K562 (cell line): ENCODE data around the gene SPTLC3. TPM values are rescaled to one million over a fixed set of nuclear protein-coding genes. Genes with fewer than 3 reads are reported as not detected.

Experiments
- ATAC-seq: fragments of 200-7000 bp; cut with Tn5 transposase; 3 replicates; pipeline ENCODE4 v1.9.1; 2020; ENCODE audit warnings: moderate library complexity
- BruUV-seq: library from RNA; stranded (reverse); fragments of 400-500 nt; replicated peaks from 2 replicates; lab custom pipeline; 2021; lab: Mats Ljungman, UMichigan
- CTCF ChIA-PET: fragments of 300-600 bp; formaldehyde crosslinking; extraction: SDS; loops from one replicate; lab custom pipeline; 2021; ENCODE audit warnings: low intra/inter-chr PET ratio; lab: Yijun Ruan, JAX
- POLR2A ChIA-PET: fragments of 300-600, 350-650 bp; sonication (Branson Sonifier 250); formaldehyde crosslinking; extraction: SDS; loops from one replicate; lab custom pipeline; 2021; ENCODE audit warnings: antibody characterized with exemption, inconsistent platforms; lab: Yijun Ruan, JAX
- DNase-seq, 4 experiments: peaks; one replicate each; pipeline versions ENCODE4 v3.0.0 to v3.0.0-alpha.2; 2011 to 2018; ENCODE audit warnings: low spot score in 3 of 4, mixed read lengths in 3 of 4; ENCODE audit errors: extremely low read depth in 1 of 4
- FAIRE-seq: peaks from 2 replicates; lab custom pipeline; 2011; peaks lifted over from hg19 to GRCh38; lab: Jason Lieb, UNC
- H2AFZ ChIP-seq: 2 replicates; pipeline ENCODE4 v1.6.0; 2011; ENCODE audit warnings: low read depth, low read length, control low read depth, inconsistent platforms
- H3K27ac ChIP-seq: fragments of 200-600 bp; 3 replicates; pipeline ENCODE4 v1.8.0; 2011; ENCODE audit warnings: low read depth, mild to moderate bottlenecking, control low read depth, inconsistent platforms, low read length, moderate library complexity, mixed read lengths; ENCODE audit errors: extremely low read depth
- H3K27me3 ChIP-seq, 2 experiments: fragments of 300-600 bp in 1 of 2; 2 replicates in 1 of 2; 3 replicates in 1 of 2; pipeline versions ENCODE4 v1.6.0 to v1.8.0; 2011; ENCODE audit warnings: inconsistent platforms in 2 of 2, low read length in 2 of 2, mild to moderate bottlenecking in 1 of 2, mixed read lengths in 1 of 2, moderate library complexity in 1 of 2; ENCODE audit not compliant: control insufficient read depth in 2 of 2, insufficient read depth in 2 of 2
- H3K36me3 ChIP-seq: fragments of 300-600 bp; 3 replicates; pipeline ENCODE4 v1.8.0; 2011; ENCODE audit warnings: mild to moderate bottlenecking, low read length, inconsistent platforms; ENCODE audit not compliant: control insufficient read depth, insufficient read depth
- H3K4me1 ChIP-seq, 2 experiments: fragments of 200-600 bp in 1 of 2; replicated peaks in 1 of 2; 2 replicates in 1 of 2; 3 replicates in 1 of 2; pipeline versions ENCODE4 v1.5.1 to v1.8.0; 2011; ENCODE audit warnings: inconsistent platforms in 2 of 2, low read length in 2 of 2, mild to moderate bottlenecking in 1 of 2, mixed read lengths in 1 of 2, moderate library complexity in 1 of 2; ENCODE audit not compliant: control insufficient read depth in 2 of 2, insufficient read depth in 2 of 2
- H3K4me2 ChIP-seq: 2 replicates; pipeline ENCODE4 v1.6.1; 2011; ENCODE audit warnings: low read length, control low read depth, inconsistent platforms, mixed read lengths; ENCODE audit not compliant: insufficient read depth
- H3K4me3 ChIP-seq: fragments of 200-600 bp; sonication (generic), shearing (Covaris generic); 2 replicates; pipeline ENCODE4 v1.5.1; 2016; ENCODE audit warnings: control low read depth, inconsistent platforms
- H3K79me2 ChIP-seq: fragments of 200-600 bp; 3 replicates; pipeline ENCODE4 v1.8.0; 2011; ENCODE audit warnings: low read length, inconsistent platforms; ENCODE audit not compliant: control insufficient read depth, insufficient read depth
- H3K9ac ChIP-seq, 2 experiments: 2 replicates each; pipeline versions ENCODE4 v1.6.0 to v1.6.1; 2011; ENCODE audit warnings: low read depth in 2 of 2, low read length in 2 of 2, control low read depth in 1 of 2, inconsistent platforms in 1 of 2, mild to moderate bottlenecking in 1 of 2, mixed read lengths in 1 of 2; ENCODE audit not compliant: insufficient read depth in 1 of 2
- H3K9me1 ChIP-seq: one replicate; pipeline ENCODE4 v1.6.0; 2011; ENCODE audit warnings: inconsistent platforms, mild to moderate bottlenecking, low read length, moderate library complexity; ENCODE audit not compliant: control insufficient read depth, insufficient read depth
- H3K9me3 ChIP-seq: replicated peaks from 2 replicates; pipeline ENCODE4 v1.5.1; 2011; ENCODE audit warnings: low read depth, low read length, inconsistent platforms; ENCODE audit not compliant: control insufficient read depth, insufficient read depth
- H4K20me1 ChIP-seq: replicated peaks from 2 replicates; pipeline ENCODE4 v1.6.1; 2011; ENCODE audit warnings: low read length, inconsistent platforms, mixed read lengths; ENCODE audit not compliant: control insufficient read depth, insufficient read depth
- BCL6 ChIP-seq: fragments of 250-450 bp; sonication (Bioruptor Pico); IDR thresholded peaks from 2 replicates; pipeline ENCODE4 v1.4.0; 2020
- DMBX1 ChIP-seq: fragments of 250-450 bp; sonication (Bioruptor Pico); IDR thresholded peaks from 2 replicates; pipeline ENCODE4 v1.8.0; 2022; ENCODE audit warnings: inconsistent platforms, mild to moderate bottlenecking, moderate library complexity, borderline replicate concordance
- E2F4 ChIP-seq: sonication (generic); formaldehyde crosslinking; IDR thresholded peaks from 2 replicates; pipeline ENCODE4 v1.8.0; 2022; ENCODE audit warnings: mild to moderate bottlenecking, low read depth, missing genetic modification reagents
- HNRNPH1 ChIP-seq: fragments of 200-400 bp; formaldehyde crosslinking; optimal IDR thresholded peaks from 2 replicates; pipeline ENCODE3; 2017; ENCODE audit warnings: low read depth, mild to moderate bottlenecking, low read length, moderate library complexity
- ZNF384 ChIP-seq: IDR thresholded peaks from 2 replicates; pipeline ENCODE4 v1.6.1; 2012; ENCODE audit warnings: low read depth, low read length, improper control_type of control experiment
- ZNF77 ChIP-seq: fragments of 250-450 bp; sonication (Bioruptor Pico); IDR thresholded peaks from 2 replicates; pipeline ENCODE4 v1.5.0; 2020
- WGBS: fragments of 100-300 bp; shearing (Covaris generic); methylation state at CpG from one replicate; pipeline ENCODE4 v1.1.6; 2016; ENCODE audit warnings: low coverage, mixed read lengths; ENCODE audit not compliant: insufficient coverage; ENCODE audit errors: missing lambda C conversion rate; 5-methylcytosine and 5-hydroxymethylcytosine counted together
- in situ Hi-C: fragments of 300-500 bp; cut with MboI; formaldehyde crosslinking; loops from 4 replicates; pipeline ENCODE4 v1.15.0; 2018; ENCODE audit warnings: inconsistent platforms, mixed read lengths
- intact Hi-C: fragments of 100-400 bp; cut with micrococcal nuclease; formaldehyde crosslinking; loops from 2 replicates; pipeline ENCODE4 v1.14.2; 2022
- polyA plus RNA-seq, 8 experiments: library from polyadenylated mRNA; depleted of rRNA in 4 of 8; stranded (reverse) in 5 of 8; unstranded in 3 of 8; fragments of >200 nt; fragmentation: Nextera tagmentation in 2 of 8; fragmentation: Illumina TruSeq in 1 of 8; extraction: Ambion mirVana in 2 of 8; extraction: Trizol in 1 of 8; gene quantifications; 2 replicates each; pipeline versions ENCODE4 v1.2.1 to v1.2.3, GENCODE V29; 2011 to 2014; ENCODE audit warnings: inconsistent platforms in 1 of 8, missing spikeins in 1 of 8
- total RNA-seq, 7 experiments: library from RNA; depleted of rRNA in 6 of 7; stranded (reverse); fragments of >200 nt in 6 of 7; fragmentation: Illumina TruSeq in 2 of 7; extraction: Trizol in 2 of 7; gene quantifications; 2 replicates each; pipeline versions ENCODE4 v1.2.1 to v1.2.3, GENCODE V29; 2011 to 2021; ENCODE audit warnings: low replicate concordance in 1 of 7
- TF ChIP-seq, protein P1 (sequence below): fragments of 450-650 bp; IDR thresholded peaks from 2 replicates; pipeline ENCODE4 v1.6.1; 2016; ENCODE audit warnings: missing biosample characterization, missing genetic modification characterization

The SPTLC3 gene
- total and polyA plus RNA-seq, 9 of the 15 experiments (the other 6 are each of a cell fraction or from before 2014, with no cell fraction given) = not detected

DNA sequence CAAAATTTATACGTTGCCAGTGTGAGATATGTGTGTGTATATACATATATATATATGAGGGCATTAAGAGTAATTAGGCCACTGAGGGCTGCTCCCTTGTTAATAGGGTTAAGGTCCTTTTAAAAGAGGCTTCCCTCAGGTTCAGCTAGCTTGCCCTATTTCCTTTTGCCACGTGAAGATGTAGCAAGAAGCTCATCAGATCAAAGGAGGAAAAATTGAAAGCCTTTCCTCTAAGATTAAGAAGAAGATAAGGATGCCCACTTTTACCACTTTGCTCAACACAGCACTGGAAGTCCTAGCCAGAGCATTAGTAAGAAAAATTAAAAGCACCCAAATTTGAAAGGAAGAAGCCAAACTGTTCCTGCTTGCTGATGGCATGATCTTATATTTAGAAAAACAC lies 179.1 kb downstream of the SPTLC3 start (continued):
- TF ChIP-seq DMBX1 (CRISPR knock-in tag) = no peak
- TF ChIP-seq, protein P1, sequence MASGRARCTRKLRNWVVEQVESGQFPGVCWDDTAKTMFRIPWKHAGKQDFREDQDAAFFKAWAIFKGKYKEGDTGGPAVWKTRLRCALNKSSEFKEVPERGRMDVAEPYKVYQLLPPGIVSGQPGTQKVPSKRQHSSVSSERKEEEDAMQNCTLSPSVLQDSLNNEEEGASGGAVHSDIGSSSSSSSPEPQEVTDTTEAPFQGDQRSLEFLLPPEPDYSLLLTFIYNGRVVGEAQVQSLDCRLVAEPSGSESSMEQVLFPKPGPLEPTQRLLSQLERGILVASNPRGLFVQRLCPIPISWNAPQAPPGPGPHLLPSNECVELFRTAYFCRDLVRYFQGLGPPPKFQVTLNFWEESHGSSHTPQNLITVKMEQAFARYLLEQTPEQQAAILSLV (tag) = no peak
- no peak for TF ChIP-seq BCL6
- no peak for TF ChIP-seq HNRNPH1
- no peak for TF ChIP-seq ZNF77 (CRISPR knock-in tag)

- no peak for ATAC-seq
- POLR2A ChIA-PET = no interaction called here
These were observed 190.5 kb downstream of the SPTLC3 start for GRCh38 chr20:13199279-13199678.

More at GRCh38 chr20:13199279-13199678, 190.5 kb downstream of the SPTLC3 start:
- intact Hi-C loops = no loop called here
- Histone ChIP-seq H3K36me3 (no peaks in the 10 kb centered on the region), H3K9me1 (no peaks in the 10 kb centered on the region), H3K4me3 (no peak overlapping the region), H2AFZ (no peak overlapping the region), H3K9me3 (no peaks in the 10 kb centered on the region), H3K27me3 (no peaks in the 10 kb centered on the region), H3K27ac (no peak overlapping the region), H3K9ac (no peak overlapping the region), H3K4me2 (no peak overlapping the region), H4K20me1 (no peaks in the 10 kb centered on the region)
- FAIRE-seq = no peak
- CTCF ChIA-PET = no interaction called here
- 0% methylated on average over 1 of the region's 2 CpGs for WGBS
- no TSS peak for BruUV-seq
- DNase-seq = no peak
- TF ChIP-seq E2F4 (CRISPR knock-in tag) = no peak
- TF ChIP-seq ZNF384 = no peak
- TF ChIP-seq, all 486 proteins: peak for 0
- no peaks in the 10 kb centered on the region for H3K79me2 ChIP-seq
- H3K4me1 ChIP-seq = no peaks in the 10 kb centered on the region
- in situ Hi-C loops = no loop called here
